OCI-LY1 (cell line): ENCODE measurements around the gene RPS6KA2.

Source experiments
- H2AFZ ChIP-seq: fragments of 200-600 bp; sonication (generic), shearing (Covaris generic); 2 replicates; pipeline ENCODE4 v1.6.0; 2014; ENCODE audit warnings: antibody characterized with exemption, mild to moderate bottlenecking, low read length
- H3F3A ChIP-seq: fragments of 200-600 bp; sonication (generic), shearing (Covaris generic); 2 replicates; pipeline ENCODE4 v1.6.0; 2014; ENCODE audit warnings: mild to moderate bottlenecking, antibody characterized with exemption, low read length, moderate library complexity; ENCODE audit not compliant: insufficient read depth
- H3K27ac ChIP-seq: fragments of 200-600 bp; sonication (generic); 2 replicates; pipeline ENCODE4 v1.5.1; 2014; ENCODE audit warnings: low read length, mixed run types, mild to moderate bottlenecking, low read depth; ENCODE audit not compliant: poor library complexity, severe bottlenecking
- H3K27me3 ChIP-seq: fragments of 200-600 bp; sonication (generic); 2 replicates; pipeline ENCODE4 v1.6.0; 2014; ENCODE audit warnings: antibody characterized with exemption, mild to moderate bottlenecking, low read length, moderate library complexity; ENCODE audit not compliant: insufficient read depth
- H3K36me3 ChIP-seq: fragments of 200-600 bp; sonication (generic); 2 replicates; pipeline ENCODE4 v1.6.1; 2014; ENCODE audit warnings: mild to moderate bottlenecking, antibody characterized with exemption, low read length, moderate library complexity, mixed read lengths; ENCODE audit not compliant: insufficient read depth
- H3K4me1 ChIP-seq: fragments of 200-600 bp; sonication (generic); 2 replicates; pipeline ENCODE4 v1.5.1; 2014; ENCODE audit warnings: mild to moderate bottlenecking, low read length, moderate library complexity; ENCODE audit not compliant: insufficient read depth, severe bottlenecking
- H3K4me2 ChIP-seq: fragments of 200-600 bp; sonication (generic), shearing (Covaris generic); 2 replicates; pipeline ENCODE4 v1.6.1; 2014; ENCODE audit warnings: low read length
- H3K4me3 ChIP-seq: fragments of 200-600 bp; sonication (generic); 2 replicates; pipeline ENCODE4 v1.5.1; 2014; ENCODE audit warnings: low read length, low read depth, mild to moderate bottlenecking, mixed read lengths; ENCODE audit not compliant: poor library complexity, severe bottlenecking
- H3K79me2 ChIP-seq: fragments of 200-600 bp; shearing (Covaris generic); 2 replicates; pipeline ENCODE4 v1.6.1; 2016; ENCODE audit warnings: mixed run types, low read length, mixed read lengths; ENCODE audit not compliant: insufficient read depth
- H3K9ac ChIP-seq: fragments of 200-600 bp; sonication (generic), shearing (Covaris generic); 2 replicates; pipeline ENCODE4 v1.6.1; 2014; ENCODE audit warnings: mild to moderate bottlenecking, low read length, mixed read lengths
- H3K9me2 ChIP-seq: fragments of 200-600 bp; sonication (generic), shearing (Covaris generic); 2 replicates; pipeline ENCODE4 v1.6.1; 2014; ENCODE audit warnings: low read depth, mild to moderate bottlenecking, low read length, mixed read lengths
- H3K9me3 ChIP-seq: fragments of 200-600 bp; shearing (Covaris generic); 2 replicates; pipeline ENCODE4 v1.6.1; 2014; ENCODE audit warnings: low read length, mixed read lengths
- H4K20me1 ChIP-seq: fragments of 200-600 bp; sonication (generic), shearing (Covaris generic); 2 replicates; pipeline ENCODE4 v1.6.0; 2016; ENCODE audit warnings: mild to moderate bottlenecking, low read length; ENCODE audit not compliant: insufficient read depth
- EZH2 ChIP-seq: fragments of 200-600 bp; sonication (generic), shearing (Covaris generic); IDR thresholded peaks from 2 replicates; pipeline ENCODE4 v1.8.0; 2017; ENCODE audit warnings: borderline replicate concordance, mixed run types, mild to moderate bottlenecking, antibody characterized with exemption, low read length, moderate library complexity, mixed read lengths
- TF ChIP-seq, protein P1 (sequence below): fragments of 200-600 bp; sonication (generic), shearing (Covaris generic); IDR thresholded peaks from 2 replicates; pipeline ENCODE4 v1.5.1; 2017; ENCODE audit warnings: mild to moderate bottlenecking, antibody characterized with exemption, low read length, moderate library complexity, mixed read lengths

The RPS6KA2 gene

GRCh38 chr6:166551754-166552495, 75.1 kb downstream of the RPS6KA2 start:
- H3K4me1 ChIP-seq: no peaks in the 10 kb centered on the region

GRCh38 chr6:166546653-166547052, 80.4 kb downstream of the RPS6KA2 start:
- H3K4me3 ChIP-seq: no peak overlapping the region
- H3K36me3 ChIP-seq: no peaks in the 10 kb centered on the region
- H3K4me2 ChIP-seq: no peak overlapping the region
- TF ChIP-seq, protein P1, sequence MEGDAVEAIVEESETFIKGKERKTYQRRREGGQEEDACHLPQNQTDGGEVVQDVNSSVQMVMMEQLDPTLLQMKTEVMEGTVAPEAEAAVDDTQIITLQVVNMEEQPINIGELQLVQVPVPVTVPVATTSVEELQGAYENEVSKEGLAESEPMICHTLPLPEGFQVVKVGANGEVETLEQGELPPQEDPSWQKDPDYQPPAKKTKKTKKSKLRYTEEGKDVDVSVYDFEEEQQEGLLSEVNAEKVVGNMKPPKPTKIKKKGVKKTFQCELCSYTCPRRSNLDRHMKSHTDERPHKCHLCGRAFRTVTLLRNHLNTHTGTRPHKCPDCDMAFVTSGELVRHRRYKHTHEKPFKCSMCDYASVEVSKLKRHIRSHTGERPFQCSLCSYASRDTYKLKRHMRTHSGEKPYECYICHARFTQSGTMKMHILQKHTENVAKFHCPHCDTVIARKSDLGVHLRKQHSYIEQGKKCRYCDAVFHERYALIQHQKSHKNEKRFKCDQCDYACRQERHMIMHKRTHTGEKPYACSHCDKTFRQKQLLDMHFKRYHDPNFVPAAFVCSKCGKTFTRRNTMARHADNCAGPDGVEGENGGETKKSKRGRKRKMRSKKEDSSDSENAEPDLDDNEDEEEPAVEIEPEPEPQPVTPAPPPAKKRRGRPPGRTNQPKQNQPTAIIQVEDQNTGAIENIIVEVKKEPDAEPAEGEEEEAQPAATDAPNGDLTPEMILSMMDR: no peak
- TF ChIP-seq EZH2: no peak
- H3K9me3 ChIP-seq: no peaks in the 10 kb centered on the region
- no peaks in the 10 kb centered on the region for H3K79me2 ChIP-seq
- no peaks in the 10 kb centered on the region for H4K20me1 ChIP-seq
- peaks cover 5% of the 10 kb centered on the region for H3K4me1 ChIP-seq
- no peaks in the 10 kb centered on the region for H3F3A ChIP-seq
- no peak overlapping the region for H2AFZ ChIP-seq
- no peaks in the 10 kb centered on the region for H3K9me2 ChIP-seq
- 0 out of 2 replicates have a peak, but pooled peaks cover 4% of the 10 kb centered on the region for H3K27me3 ChIP-seq
- no peak overlapping the region for H3K27ac ChIP-seq
- H3K9ac ChIP-seq: no peak overlapping the region

More at GRCh38 chr6:166551754-166552495, 75.1 kb downstream of the RPS6KA2 start:
- Histone ChIP-seq H3K4me3 (no peak overlapping the region), H3K27me3 (no peaks in the 10 kb centered on the region), H2AFZ (no peak overlapping the region), H3K9ac (no peak overlapping the region), H4K20me1 (no peaks in the 10 kb centered on the region), H3K9me2 (no peaks in the 10 kb centered on the region), H3K79me2 (no peaks in the 10 kb centered on the region), H3K9me3 (no peaks in the 10 kb centered on the region), H3F3A (no peaks in the 10 kb centered on the region), H3K4me2 (no peak overlapping the region), H3K27ac (no peak overlapping the region), H3K36me3 (no peaks in the 10 kb centered on the region)
- TF ChIP-seq, protein P1: no peak
- TF ChIP-seq EZH2: no peak

DNA sequence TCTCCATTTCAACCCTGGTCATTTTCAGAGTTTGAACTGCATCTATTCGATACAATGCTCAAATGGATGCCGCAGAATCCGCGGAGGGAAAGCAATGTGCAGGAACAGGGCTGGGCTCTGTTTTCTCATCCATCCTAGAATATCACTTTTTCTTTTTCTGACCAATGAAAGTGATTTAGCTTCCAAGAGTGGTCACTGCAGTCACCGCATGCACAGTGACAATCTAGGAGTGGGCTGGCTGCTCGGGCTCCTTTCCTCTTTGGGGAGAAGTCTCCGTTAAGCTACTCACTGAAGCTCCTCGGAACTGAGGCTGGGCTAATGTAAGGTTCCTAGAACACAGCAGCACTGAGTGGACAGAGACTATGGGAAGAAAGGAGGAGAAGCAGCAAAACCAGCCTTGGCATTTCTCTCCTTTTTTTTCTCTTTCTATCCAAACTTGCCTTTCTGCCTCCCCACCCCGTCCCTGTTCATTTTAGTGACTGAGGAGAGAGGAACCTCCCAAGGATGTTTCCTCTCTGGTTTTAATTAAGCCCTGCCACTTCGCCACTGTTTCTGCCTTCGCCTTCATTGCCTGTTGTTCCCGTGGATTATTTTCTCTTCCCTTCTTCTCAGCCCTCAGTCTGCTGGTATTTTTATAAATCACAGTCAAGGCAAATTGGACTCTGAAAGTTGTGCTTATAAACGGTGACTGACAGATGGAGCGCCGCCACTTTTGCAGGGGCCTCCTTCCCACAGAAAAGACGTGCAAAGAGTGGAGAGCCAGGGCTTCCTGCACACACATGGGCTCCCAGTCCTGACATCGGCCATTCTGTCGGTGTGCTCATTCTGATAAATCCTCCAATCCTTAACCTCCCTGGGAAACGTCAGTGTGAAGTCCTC, 81.7 kb downstream of the RPS6KA2 start:
- Histone ChIP-seq H3K4me1 (peaks cover 16% of the 10 kb centered on the region), H2AFZ (no peak overlapping the region), H3K27me3 (0 out of 2 replicates have a peak, but pooled peaks cover 4% of the 10 kb centered on the region), H3K9me3 (no peaks in the 10 kb centered on the region), H3K9ac (no peak overlapping the region), H3K9me2 (no peaks in the 10 kb centered on the region), H3K27ac (no peak overlapping the region), H3K4me3 (no peak overlapping the region), H3F3A (no peaks in the 10 kb centered on the region), H3K36me3 (no peaks in the 10 kb centered on the region), H3K79me2 (no peaks in the 10 kb centered on the region), H4K20me1 (no peaks in the 10 kb centered on the region), H3K4me2 (no peak overlapping the region)
- TF ChIP-seq, protein P1: no peak
- no peak for TF ChIP-seq EZH2
